ENCODE measurements around the gene MBD3L2. TPM values are rescaled to one million over a fixed set of nuclear protein-coding genes. Genes with fewer than 3 reads are reported as not detected.
"Not testable (repeated sequence)": the region's sequence is repeated elsewhere in the genome, so short reads cannot be mapped to it uniquely, and the experiment has no call there.

The MBD3L2 gene
- total and polyA plus RNA-seq, 4 donors: not detected

DNA sequence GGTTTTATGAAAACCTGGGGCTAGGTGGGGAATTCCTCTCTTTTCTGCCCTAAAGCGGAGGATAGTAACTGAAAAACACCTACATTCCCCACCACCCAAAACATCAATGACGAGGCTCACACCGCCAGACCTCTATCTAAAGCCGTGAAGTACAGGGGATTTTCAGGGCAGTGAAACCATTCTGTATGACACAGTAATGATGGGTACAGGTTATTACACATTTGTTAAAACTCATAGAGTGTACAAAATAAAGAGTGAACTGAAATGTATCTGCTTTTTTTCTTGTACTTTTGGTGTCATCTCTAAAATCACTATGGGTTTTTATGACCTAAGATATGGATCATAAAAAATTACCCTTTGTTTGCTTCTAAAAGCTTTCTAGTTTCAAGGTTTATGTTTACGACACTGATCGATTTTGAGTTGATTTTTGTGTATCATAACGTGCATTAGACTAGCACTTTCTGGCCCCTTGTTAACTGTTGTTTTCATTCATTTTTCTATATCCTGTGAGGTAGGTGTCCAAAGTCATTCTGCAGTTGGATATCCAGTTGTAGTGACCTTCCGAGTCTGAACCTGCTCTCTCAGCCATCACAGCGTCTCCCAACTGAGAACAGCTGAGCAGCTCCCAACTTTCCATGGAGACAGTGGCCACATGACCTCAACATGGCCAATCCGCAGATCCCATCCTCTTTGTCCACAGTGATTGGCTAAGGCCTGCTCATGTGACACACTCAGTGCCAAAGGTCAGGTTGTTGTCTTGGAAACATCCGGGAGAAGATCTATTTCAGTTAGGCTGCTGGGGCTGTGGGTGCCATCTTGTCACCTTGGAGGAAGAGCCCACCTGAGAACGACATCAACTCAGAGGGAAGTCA lies 38.2 kb upstream of the MBD3L2 start:
- Histone ChIP-seq H3K9me3 (ENCODE audit: control insufficient read depth in 4 of 4, insufficient read depth in 3 of 4, low read length in 3 of 4) (no peaks in the 10 kb centered on the region), H3K27ac (ENCODE audit: low read depth in 1 of 2, low read length in 1 of 2) (no peak overlapping the region), H3K4me3 (no peak overlapping the region), H3K9ac (ENCODE audit: insufficient read depth in 1 of 2, low read length in 2 of 2) (no peak overlapping the region), H3K4me1 (ENCODE audit: control insufficient read depth in 5 of 5, insufficient read depth in 5 of 5, low read length in 5 of 5) (no peaks in the 10 kb centered on the region), H3K27me3 (ENCODE audit: control insufficient read depth in 3 of 3, insufficient read depth in 3 of 3, low read length in 2 of 3) (no peaks in the 10 kb centered on the region), H3K36me3 (ENCODE audit: control insufficient read depth in 4 of 4, insufficient read depth in 4 of 4, low read length in 4 of 4) (no peaks in the 10 kb centered on the region)
- DNase-seq: no peak
- no peak for ATAC-seq (ENCODE audit: insufficient read depth, low FRiP score)
- TF ChIP-seq, protein P1, sequence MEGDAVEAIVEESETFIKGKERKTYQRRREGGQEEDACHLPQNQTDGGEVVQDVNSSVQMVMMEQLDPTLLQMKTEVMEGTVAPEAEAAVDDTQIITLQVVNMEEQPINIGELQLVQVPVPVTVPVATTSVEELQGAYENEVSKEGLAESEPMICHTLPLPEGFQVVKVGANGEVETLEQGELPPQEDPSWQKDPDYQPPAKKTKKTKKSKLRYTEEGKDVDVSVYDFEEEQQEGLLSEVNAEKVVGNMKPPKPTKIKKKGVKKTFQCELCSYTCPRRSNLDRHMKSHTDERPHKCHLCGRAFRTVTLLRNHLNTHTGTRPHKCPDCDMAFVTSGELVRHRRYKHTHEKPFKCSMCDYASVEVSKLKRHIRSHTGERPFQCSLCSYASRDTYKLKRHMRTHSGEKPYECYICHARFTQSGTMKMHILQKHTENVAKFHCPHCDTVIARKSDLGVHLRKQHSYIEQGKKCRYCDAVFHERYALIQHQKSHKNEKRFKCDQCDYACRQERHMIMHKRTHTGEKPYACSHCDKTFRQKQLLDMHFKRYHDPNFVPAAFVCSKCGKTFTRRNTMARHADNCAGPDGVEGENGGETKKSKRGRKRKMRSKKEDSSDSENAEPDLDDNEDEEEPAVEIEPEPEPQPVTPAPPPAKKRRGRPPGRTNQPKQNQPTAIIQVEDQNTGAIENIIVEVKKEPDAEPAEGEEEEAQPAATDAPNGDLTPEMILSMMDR (IDR thresholded peaks at IDR 0.05; ENCODE audit: control extremely low read depth, extremely low read depth): no peak
- WGBS, 2 donors: 87 to 89% methylated on average over 11 to 12 of the region's 12 CpGs

GRCh38 chr19:7013678-7014077 lies 35.4 kb upstream of the MBD3L2 start:
- ATAC-seq (ENCODE audit: insufficient read depth, low FRiP score) (no peak), DNase-seq (no peak)
- H3K27me3 ChIP-seq (ENCODE audit: control insufficient read depth in 3 of 3, insufficient read depth in 3 of 3, low read length in 2 of 3): no peaks in the 10 kb centered on the region
- no peak overlapping the region for H3K9ac ChIP-seq (ENCODE audit: insufficient read depth in 1 of 2, low read length in 2 of 2)
- 55 to 66% methylated on average over 4 of the region's 4 CpGs for WGBS, 2 donors
- no peak overlapping the region for H3K4me3 ChIP-seq
- no peaks in the 10 kb centered on the region for H3K36me3 ChIP-seq (ENCODE audit: control insufficient read depth in 4 of 4, insufficient read depth in 4 of 4, low read length in 4 of 4)
- H3K9me3 ChIP-seq (ENCODE audit: control insufficient read depth in 4 of 4, insufficient read depth in 3 of 4, low read length in 3 of 4): no peaks in the 10 kb centered on the region
- H3K27ac ChIP-seq (ENCODE audit: low read depth in 1 of 2, low read length in 1 of 2): no peak overlapping the region
- TF ChIP-seq, protein P1 (IDR thresholded peaks at IDR 0.05; ENCODE audit: control extremely low read depth, extremely low read depth): no peak
- no peaks in the 10 kb centered on the region for H3K4me1 ChIP-seq (ENCODE audit: control insufficient read depth in 5 of 5, insufficient read depth in 5 of 5, low read length in 5 of 5)

GRCh38 chr19:7018828-7019227 lies 30.3 kb upstream of the MBD3L2 start:
- Histone ChIP-seq H3K9me3 (ENCODE audit: control insufficient read depth in 4 of 4, insufficient read depth in 3 of 4, low read length in 3 of 4) (no peaks in the 10 kb centered on the region), H3K9ac (ENCODE audit: insufficient read depth in 1 of 2, low read length in 2 of 2) (no peak overlapping the region), H3K27me3 (ENCODE audit: control insufficient read depth in 3 of 3, insufficient read depth in 3 of 3, low read length in 2 of 3) (no peaks in the 10 kb centered on the region), H3K36me3 (ENCODE audit: control insufficient read depth in 4 of 4, insufficient read depth in 4 of 4, low read length in 4 of 4) (no peaks in the 10 kb centered on the region), H3K4me3 (no peak overlapping the region), H3K4me1 (ENCODE audit: control insufficient read depth in 5 of 5, insufficient read depth in 5 of 5, low read length in 5 of 5) (no peaks in the 10 kb centered on the region), H3K27ac (ENCODE audit: low read depth in 1 of 2, low read length in 1 of 2) (no peak overlapping the region)
- WGBS, 2 donors: 84 to 89% methylated on average over 6 of the region's 6 CpGs
- DNase-seq (no peak), ATAC-seq (ENCODE audit: insufficient read depth, low FRiP score) (no peak)
- TF ChIP-seq, protein P1 (IDR thresholded peaks at IDR 0.05; ENCODE audit: control extremely low read depth, extremely low read depth): no peak

GRCh38 chr19:7021331-7021730 lies 27.8 kb upstream of the MBD3L2 start, which contains the start of gene MBD3L2B:
MBD3L2B (minus strand) TSS chr19:7021431; CDS start chr19:7021397, 34 bp downstream.
- ATAC-seq (ENCODE audit: insufficient read depth, low FRiP score); H3K27ac ChIP-seq (ENCODE audit: low read depth in 1 of 2, low read length in 1 of 2); DNase-seq; H3K4me1 ChIP-seq (ENCODE audit: control insufficient read depth in 5 of 5, insufficient read depth in 5 of 5, low read length in 5 of 5); H3K4me3 ChIP-seq; H3K9ac ChIP-seq (ENCODE audit: insufficient read depth in 1 of 2, low read length in 2 of 2); H3K36me3 ChIP-seq (ENCODE audit: control insufficient read depth in 4 of 4, insufficient read depth in 4 of 4, low read length in 4 of 4); H3K9me3 ChIP-seq (ENCODE audit: control insufficient read depth in 4 of 4, insufficient read depth in 3 of 4, low read length in 3 of 4); H3K27me3 ChIP-seq (ENCODE audit: control insufficient read depth in 3 of 3, insufficient read depth in 3 of 3, low read length in 2 of 3): not testable (repeated sequence)
- WGBS, 2 donors: no CpG with 5 or more reads among the region's 6 CpGs

DNA sequence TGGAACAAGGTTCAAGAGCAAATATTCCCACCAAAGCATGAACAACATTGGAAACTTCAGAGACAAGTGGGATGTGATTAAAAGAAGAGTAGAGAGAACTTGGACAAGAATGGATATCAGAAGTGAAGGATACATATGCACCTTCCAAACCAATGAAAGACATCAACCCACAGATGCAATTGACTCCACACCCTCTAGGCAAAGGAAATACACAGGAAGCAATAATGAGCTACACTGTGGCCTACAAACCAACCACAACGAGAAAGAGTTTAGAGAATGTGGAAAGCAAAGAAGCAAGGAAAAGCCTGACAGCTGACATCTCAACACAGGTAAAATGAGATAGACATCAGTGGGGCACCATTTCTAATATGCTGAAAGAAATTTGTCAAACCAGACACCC lies 20.3 kb upstream of the MBD3L2 start:
- DNase-seq; H3K27me3 ChIP-seq (ENCODE audit: control insufficient read depth in 3 of 3, insufficient read depth in 3 of 3, low read length in 2 of 3); H3K4me1 ChIP-seq (ENCODE audit: control insufficient read depth in 5 of 5, insufficient read depth in 5 of 5, low read length in 5 of 5); H3K27ac ChIP-seq (ENCODE audit: low read depth in 1 of 2, low read length in 1 of 2); H3K4me3 ChIP-seq; H3K9ac ChIP-seq (ENCODE audit: insufficient read depth in 1 of 2, low read length in 2 of 2); ATAC-seq (ENCODE audit: insufficient read depth, low FRiP score); H3K36me3 ChIP-seq (ENCODE audit: control insufficient read depth in 4 of 4, insufficient read depth in 4 of 4, low read length in 4 of 4); H3K9me3 ChIP-seq (ENCODE audit: control insufficient read depth in 4 of 4, insufficient read depth in 3 of 4, low read length in 3 of 4): not testable (repeated sequence)
- no CpG with 5 or more reads among the region's 1 CpG for whole genome bisulfite sequencing, 2 donors

DNA sequence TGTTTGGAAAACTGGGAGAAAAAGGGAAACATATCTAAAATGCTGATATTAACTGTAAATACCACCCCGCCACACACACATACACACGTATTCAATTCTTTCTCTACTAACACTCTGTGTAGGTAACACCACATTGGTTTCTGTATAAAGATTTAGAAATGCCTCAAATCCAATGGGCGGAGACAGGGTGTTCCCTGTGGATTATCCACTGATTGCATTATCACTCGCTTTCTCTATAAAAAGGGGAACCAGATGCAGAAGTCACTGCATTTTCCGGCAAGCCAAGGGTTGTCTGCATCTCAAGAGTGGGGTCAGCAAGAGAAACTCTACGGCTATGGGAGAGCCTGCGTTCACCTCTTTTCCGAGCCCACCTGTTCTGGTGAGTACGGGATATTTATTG lies 18.8 kb upstream of the MBD3L2 start, which contains the start of gene MBD3L5:
MBD3L5 (plus strand) TSS at position 301 of the 400 bp plus-strand sequence; CDS start at position 335, 34 bp downstream.
- H3K4me3 ChIP-seq; ATAC-seq (ENCODE audit: insufficient read depth, low FRiP score); H3K27me3 ChIP-seq (ENCODE audit: control insufficient read depth in 3 of 3, insufficient read depth in 3 of 3, low read length in 2 of 3); H3K27ac ChIP-seq (ENCODE audit: low read depth in 1 of 2, low read length in 1 of 2); H3K9me3 ChIP-seq (ENCODE audit: control insufficient read depth in 4 of 4, insufficient read depth in 3 of 4, low read length in 3 of 4); H3K36me3 ChIP-seq (ENCODE audit: control insufficient read depth in 4 of 4, insufficient read depth in 4 of 4, low read length in 4 of 4); DNase-seq; H3K4me1 ChIP-seq (ENCODE audit: control insufficient read depth in 5 of 5, insufficient read depth in 5 of 5, low read length in 5 of 5); H3K9ac ChIP-seq (ENCODE audit: insufficient read depth in 1 of 2, low read length in 2 of 2): not testable (repeated sequence)
- no CpG with 5 or more reads among the region's 9 CpGs for WGBS, 2 donors

Data from lung (tissue), 12 donors.